PC-9 (cell line): ENCODE results near the gene SRPK2. TPM values are rescaled to one million over a fixed set of nuclear protein-coding genes. Genes with fewer than 3 reads are reported as not detected.

Experiments used
- BruUV-seq: library from RNA; stranded (reverse); fragments of 400-500 nt; replicated peaks from 2 replicates; lab custom pipeline; 2021; lab: Mats Ljungman, UMichigan
- CTCF ChIA-PET: fragments of 300-600 bp; sonication (Branson Sonifier 250); formaldehyde crosslinking; loops from one replicate; lab custom pipeline; 2022; ENCODE audit warnings: antibody characterized with exemption; lab: Charles Lee
- POLR2A ChIA-PET: fragments of 300-600 bp; sonication (Branson Sonifier 250); formaldehyde crosslinking; loops from one replicate; lab custom pipeline; 2022; ENCODE audit warnings: antibody characterized with exemption; ENCODE audit not compliant: unreplicated experiment; lab: Charles Lee
- DNase-seq, 2 experiments: peaks; one replicate each; pipeline versions ENCODE4 v3.0.0 to v3.0.0-alpha.2; 2015 to 2022; ENCODE audit warnings: mixed read lengths in 1 of 2
- H2AFZ ChIP-seq: fragments of 200-600 bp; sonication (generic); 2 replicates; pipeline ENCODE4 v1.8.1; 2017; ENCODE audit warnings: antibody characterized with exemption
- H3F3A ChIP-seq: fragments of 200-600 bp; sonication (generic); 2 replicates; pipeline ENCODE4 v1.8.1; 2017; ENCODE audit warnings: antibody characterized with exemption, mild to moderate bottlenecking, low read depth; ENCODE audit not compliant: insufficient read depth
- H3K27ac ChIP-seq: fragments of 200-600 bp; sonication (generic); 2 replicates; pipeline ENCODE4 v1.6.1; 2016; ENCODE audit warnings: mixed run types
- H3K27me3 ChIP-seq: fragments of 200-600 bp; sonication (generic); 2 replicates; pipeline ENCODE4 v1.6.1; 2016; ENCODE audit warnings: low read depth, mixed run types; ENCODE audit not compliant: insufficient read depth
- H3K36me3 ChIP-seq: fragments of 200-600 bp; sonication (generic); 2 replicates; pipeline ENCODE4 v1.6.1; 2016; ENCODE audit warnings: low read depth, mixed run types
- H3K4me1 ChIP-seq: fragments of 200-600 bp; sonication (generic); replicated peaks from 2 replicates; pipeline ENCODE4 v1.6.1; 2016; ENCODE audit warnings: mixed run types; ENCODE audit not compliant: insufficient read depth
- H3K4me2 ChIP-seq: fragments of 200-600 bp; sonication (generic); 2 replicates; pipeline ENCODE4 v1.6.1; 2017; ENCODE audit warnings: mixed run types
- H3K4me3 ChIP-seq: fragments of 200-600 bp; sonication (generic); 2 replicates; pipeline ENCODE4 v1.6.1; 2016; ENCODE audit warnings: mixed run types
- H3K79me2 ChIP-seq: fragments of 200-600 bp; sonication (generic); 2 replicates; pipeline ENCODE4 v1.6.1; 2017; ENCODE audit warnings: low read depth, mixed run types
- H3K9me2 ChIP-seq: fragments of 200-600 bp; sonication (generic); 2 replicates; pipeline ENCODE4 v1.8.1; 2017; ENCODE audit warnings: mild to moderate bottlenecking; ENCODE audit not compliant: insufficient read depth
- H3K9me3 ChIP-seq: fragments of 200-600 bp; sonication (generic); 2 replicates; pipeline ENCODE4 v1.8.1; 2016; ENCODE audit warnings: low read depth; ENCODE audit not compliant: insufficient read depth
- H4K20me1 ChIP-seq: fragments of 200-600 bp; sonication (generic); 2 replicates; pipeline ENCODE4 v1.8.1; 2017; ENCODE audit not compliant: insufficient read depth
- EZH2 ChIP-seq: fragments of 200-600 bp; sonication (generic); IDR thresholded peaks from 2 replicates; pipeline ENCODE4 v1.8.0; 2017; ENCODE audit warnings: antibody characterized with exemption, low read depth
- intact Hi-C: fragments of 100-400 bp; cut with micrococcal nuclease; formaldehyde crosslinking; loops from one replicate; pipeline ENCODE4 v1.10.0; 2022; ENCODE audit not compliant: unreplicated experiment
- total RNA-seq: library from RNA; stranded (reverse); gene quantifications from 2 replicates; pipeline ENCODE4 v1.2.3, GENCODE V29; 2021
- TF ChIP-seq, protein P1 (sequence below): fragments of 200-600 bp; sonication (generic); conservative IDR thresholded peaks from 2 replicates; pipeline ENCODE4 v1.6.1; 2017; ENCODE audit warnings: mixed run types, antibody characterized with exemption, mild to moderate bottlenecking, moderate library complexity

Gene SRPK2
- total RNA-seq, 1 experiment from 2014 or later = 60.6 TPM

DNA sequence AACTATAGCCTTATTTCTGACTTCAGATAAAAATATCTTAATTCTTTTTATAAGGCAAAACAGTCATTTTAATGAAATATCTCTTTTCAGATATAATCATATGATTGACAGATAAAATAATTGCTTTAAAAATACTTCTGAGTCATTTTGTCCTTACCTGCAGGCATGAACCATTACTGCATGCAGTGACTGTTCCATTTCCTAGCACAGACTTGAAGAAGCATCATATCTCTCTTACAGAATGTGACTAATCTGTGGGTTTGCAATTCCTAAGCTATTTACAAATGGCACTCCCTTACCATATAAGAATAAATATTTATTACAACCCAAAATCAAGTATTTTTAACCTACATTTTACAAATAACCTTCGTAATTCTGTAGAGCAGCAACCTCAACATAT is 120.7 kb downstream of the SRPK2 start:
- H3K36me3 ChIP-seq = no peaks in the 10 kb centered on the region
- 0 out of 2 replicates have a peak, but pooled peaks cover 5% of the 10 kb centered on the region for H3K9me2 ChIP-seq
- H3K4me1 ChIP-seq = peaks cover 35% of the 10 kb centered on the region
- TF ChIP-seq EZH2 = no peak
- TF ChIP-seq, protein P1, sequence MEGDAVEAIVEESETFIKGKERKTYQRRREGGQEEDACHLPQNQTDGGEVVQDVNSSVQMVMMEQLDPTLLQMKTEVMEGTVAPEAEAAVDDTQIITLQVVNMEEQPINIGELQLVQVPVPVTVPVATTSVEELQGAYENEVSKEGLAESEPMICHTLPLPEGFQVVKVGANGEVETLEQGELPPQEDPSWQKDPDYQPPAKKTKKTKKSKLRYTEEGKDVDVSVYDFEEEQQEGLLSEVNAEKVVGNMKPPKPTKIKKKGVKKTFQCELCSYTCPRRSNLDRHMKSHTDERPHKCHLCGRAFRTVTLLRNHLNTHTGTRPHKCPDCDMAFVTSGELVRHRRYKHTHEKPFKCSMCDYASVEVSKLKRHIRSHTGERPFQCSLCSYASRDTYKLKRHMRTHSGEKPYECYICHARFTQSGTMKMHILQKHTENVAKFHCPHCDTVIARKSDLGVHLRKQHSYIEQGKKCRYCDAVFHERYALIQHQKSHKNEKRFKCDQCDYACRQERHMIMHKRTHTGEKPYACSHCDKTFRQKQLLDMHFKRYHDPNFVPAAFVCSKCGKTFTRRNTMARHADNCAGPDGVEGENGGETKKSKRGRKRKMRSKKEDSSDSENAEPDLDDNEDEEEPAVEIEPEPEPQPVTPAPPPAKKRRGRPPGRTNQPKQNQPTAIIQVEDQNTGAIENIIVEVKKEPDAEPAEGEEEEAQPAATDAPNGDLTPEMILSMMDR = no peak
- peaks cover 41% of the 10 kb centered on the region for H3K79me2 ChIP-seq
- CTCF ChIA-PET = interaction anchor here (1.3 kb wide), 1 partner anchor 132 kb away, joined by 3 read pairs; no protein-coding TSS in a partner anchor
- no TSS peak for BruUV-seq
- H3F3A ChIP-seq = peaks cover 22% of the 10 kb centered on the region
- H3K27me3 ChIP-seq = no peaks in the 10 kb centered on the region
- DNase-seq = peak in 1 of 2 experiments; percentile 83
- H4K20me1 ChIP-seq = no peaks in the 10 kb centered on the region
- H3K4me3 ChIP-seq = peak overlapping the region; percentile 59
- peak overlapping the region; percentile 95 for H3K4me2 ChIP-seq
- H2AFZ ChIP-seq = no peak overlapping the region
- intact Hi-C loops = loop anchor here (5.0 to 10.0 kb wide), 2 partner anchors 51 to 123 kb away; no protein-coding TSS in a partner anchor
- H3K27ac ChIP-seq = peak overlapping the region; percentile 76
- H3K9me3 ChIP-seq = no peaks in the 10 kb centered on the region
- POLR2A ChIA-PET = interaction anchor here (0.6 to 0.7 kb wide), 2 partner anchors 97 to 171 kb away, joined by 3 read pairs; no protein-coding TSS in a partner anchor

DNA sequence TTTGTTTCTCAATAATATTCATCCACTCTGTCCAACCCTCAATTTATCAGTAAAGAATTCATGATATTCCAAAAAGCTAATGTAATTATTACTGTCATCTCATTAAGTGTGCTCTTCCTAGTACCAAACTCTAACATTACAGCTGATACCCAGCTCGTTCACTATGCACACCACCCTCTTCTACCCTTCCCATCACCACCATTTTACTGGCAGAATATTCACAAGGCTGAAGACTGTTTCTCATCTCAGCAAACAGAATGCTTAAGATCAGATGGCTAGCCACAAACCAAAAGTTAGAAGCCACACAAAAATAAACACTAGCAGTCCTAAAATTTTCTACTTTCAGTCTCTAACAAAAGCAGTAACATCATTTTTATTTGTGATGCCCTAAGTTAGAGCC is 121.5 kb downstream of the SRPK2 start:
- peaks cover 41% of the 10 kb centered on the region for H3K79me2 ChIP-seq
- H3K9me3 ChIP-seq = no peaks in the 10 kb centered on the region
- no peaks in the 10 kb centered on the region for H3K36me3 ChIP-seq
- H3K4me2 ChIP-seq = peak overlapping the region; percentile 95
- ChIA-PET POLR2A (no interaction called here), CTCF (no interaction called here)
- TF ChIP-seq, protein P1 = no peak
- no peak for TF ChIP-seq EZH2
- H3K4me3 ChIP-seq = no peak overlapping the region; the same call in 1 of the 2 replicates
- peaks cover 38% of the 10 kb centered on the region for H3K4me1 ChIP-seq
- H2AFZ ChIP-seq = no peak overlapping the region
- peaks cover 26% of the 10 kb centered on the region for H3F3A ChIP-seq
- intact Hi-C loops = loop anchor here (5.0 to 10.0 kb wide), 2 partner anchors 50 to 122 kb away; no protein-coding TSS in a partner anchor
- no peak for DNase-seq
- no TSS peak for BruUV-seq
- no peaks in the 10 kb centered on the region for H3K27me3 ChIP-seq
- H4K20me1 ChIP-seq = no peaks in the 10 kb centered on the region
- peak overlapping the region; percentile 76 for H3K27ac ChIP-seq
- H3K9me2 ChIP-seq = 0 out of 2 replicates have a peak, but pooled peaks cover 5% of the 10 kb centered on the region

DNA sequence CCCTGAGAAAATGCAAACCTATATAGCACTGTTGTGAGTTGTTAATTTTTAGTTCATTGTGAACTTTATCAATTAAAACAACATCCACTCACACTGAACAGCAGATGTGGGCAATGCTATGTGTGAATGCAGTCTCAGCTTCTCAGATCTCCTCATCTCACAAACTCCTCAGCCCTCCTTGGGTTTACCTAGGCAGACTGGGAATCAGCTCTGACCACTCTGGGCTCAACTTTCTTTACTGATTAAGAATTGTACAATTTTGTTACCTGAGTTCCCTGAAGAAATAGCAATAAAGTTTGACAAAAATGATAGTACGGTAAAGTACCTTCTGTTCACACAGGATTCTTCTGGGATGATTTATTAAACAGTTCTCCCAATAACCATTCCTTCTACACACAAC is 124.0 kb downstream of the SRPK2 start:
- DNase-seq = no peak
- CTCF ChIA-PET = no interaction called here
- no peaks in the 10 kb centered on the region for H3K36me3 ChIP-seq
- intact Hi-C loops = loop anchor here (5.0 to 10.0 kb wide), 2 partner anchors 47 to 120 kb away; no protein-coding TSS in a partner anchor
- no peaks in the 10 kb centered on the region for H3K27me3 ChIP-seq
- no TSS peak for BruUV-seq
- H3K4me2 ChIP-seq = no peak overlapping the region
- H3K9me2 ChIP-seq = 0 out of 2 replicates have a peak, but pooled peaks cover 5% of the 10 kb centered on the region
- no peak for TF ChIP-seq EZH2
- TF ChIP-seq, protein P1 = no peak
- no peak overlapping the region for H3K27ac ChIP-seq
- no peak overlapping the region for H3K4me3 ChIP-seq
- H3F3A ChIP-seq = peaks cover 35% of the 10 kb centered on the region
- H3K4me1 ChIP-seq = peaks cover 48% of the 10 kb centered on the region
- H3K9me3 ChIP-seq = peaks cover 7% of the 10 kb centered on the region; the same call in 1 of the 2 replicates
- no peak overlapping the region for H2AFZ ChIP-seq
- peaks cover 49% of the 10 kb centered on the region for H3K79me2 ChIP-seq
- POLR2A ChIA-PET = no interaction called here
- H4K20me1 ChIP-seq = no peaks in the 10 kb centered on the region
